Psoas muscle (tissue), 8 donors: ENCODE data around the gene CYP2W1. TPM values are rescaled to one million over a fixed set of nuclear protein-coding genes. Genes with fewer than 3 reads are reported as not detected.

ENCODE experiments used
- ATAC-seq, 4 donors: fragments of 200-7000 bp; cut with Tn5 transposase; one replicate each; pipeline ENCODE4 v1.9.1; 2020; ENCODE audit warnings: moderate library complexity in 3 of 4, mild to moderate bottlenecking in 2 of 4
- DNase-seq, 2 donors: peaks; one replicate each; pipeline ENCODE4 v3.0.0-alpha.2; 2020
- H3K27ac ChIP-seq: fragments of 200-600 bp; one replicate; pipeline ENCODE4 v1.8.0; 2022
- H3K27me3 ChIP-seq, 3 donors: fragments of 200-600 bp in 1 of 3; one replicate each; pipeline versions ENCODE4 v1.6.1 to v1.8.0; 2013 to 2022; ENCODE audit warnings: low read length in 2 of 3, mild to moderate bottlenecking in 2 of 3, moderate library complexity in 1 of 3; ENCODE audit not compliant: insufficient read depth in 3 of 3
- H3K36me3 ChIP-seq, 2 donors: fragments of 200-600 bp in 1 of 2; one replicate each; pipeline versions ENCODE4 v1.6.1 to v1.8.0; 2013 to 2022; ENCODE audit warnings: low read depth in 1 of 2, mild to moderate bottlenecking in 1 of 2, moderate library complexity in 1 of 2; ENCODE audit not compliant: insufficient read depth in 1 of 2
- H3K4me1 ChIP-seq: fragments of 200-600 bp; one replicate; pipeline ENCODE4 v1.8.0; 2022
- H3K4me3 ChIP-seq: fragments of 200-600 bp; one replicate; pipeline ENCODE4 v1.8.0; 2022; ENCODE audit warnings: mild to moderate bottlenecking
- H3K9me3 ChIP-seq: fragments of 200-600 bp; one replicate; pipeline ENCODE4 v1.8.0; 2022
- WGBS, 3 donors: extraction: QIAGEN DNeasy Blood & Tissue Kit; methylation state at CpG; one replicate each; pipeline versions ENCODE4 v1.1.6 to v1.1.7; 2013; 5-methylcytosine and 5-hydroxymethylcytosine counted together
- intact Hi-C, 2 donors: fragments of 100-400 bp; cut with DNase I; formaldehyde crosslinking; loops; one replicate each; pipeline versions ENCODE4 v1.11.0 to v1.14.2; 2022
- polyA plus RNA-seq, 3 donors: library from polyadenylated mRNA; stranded (reverse); fragments of 200-250 nt; gene quantifications; one replicate each; pipeline ENCODE4 v1.2.3, GENCODE V29; 2013
- total RNA-seq, 4 donors: library from RNA; stranded (reverse); fragmentation: NEBNext Ultra II Directional in 2 of 4; extraction: Animal tissue kit (Norgen Biotek cat#: 25700) in 2 of 4; gene quantifications; one replicate each; pipeline versions ENCODE4 v1.2.1 to v1.2.4, GENCODE V29; 2021 to 2023
- TF ChIP-seq, protein P1 (sequence below): fragments of 200-600 bp; IDR thresholded peaks from one replicate; pipeline ENCODE4 v1.8.0; 2022; ENCODE audit warnings: antibody characterized with exemption
- donor health status: healthy with polysubstance abuse.
- donor health status: DM: no; HTN: no; CAD: no; lungs with moderate emphysema.
- donor health status: Bipolar disorder and iron deficiency.
- donor health status: healthy.
- donor health status: DM: yes; HTN: yes; CAD: no.
- donor health status: DM: no; HTN: no; CAD: no.
- donor health status: DM: no; HTN: no; CAD: no.
- donor health status: DM: yes; HTN: yes; CAD: no.

Gene CYP2W1
- total and polyA plus RNA-seq, 7 donors, result not detected

DNA sequence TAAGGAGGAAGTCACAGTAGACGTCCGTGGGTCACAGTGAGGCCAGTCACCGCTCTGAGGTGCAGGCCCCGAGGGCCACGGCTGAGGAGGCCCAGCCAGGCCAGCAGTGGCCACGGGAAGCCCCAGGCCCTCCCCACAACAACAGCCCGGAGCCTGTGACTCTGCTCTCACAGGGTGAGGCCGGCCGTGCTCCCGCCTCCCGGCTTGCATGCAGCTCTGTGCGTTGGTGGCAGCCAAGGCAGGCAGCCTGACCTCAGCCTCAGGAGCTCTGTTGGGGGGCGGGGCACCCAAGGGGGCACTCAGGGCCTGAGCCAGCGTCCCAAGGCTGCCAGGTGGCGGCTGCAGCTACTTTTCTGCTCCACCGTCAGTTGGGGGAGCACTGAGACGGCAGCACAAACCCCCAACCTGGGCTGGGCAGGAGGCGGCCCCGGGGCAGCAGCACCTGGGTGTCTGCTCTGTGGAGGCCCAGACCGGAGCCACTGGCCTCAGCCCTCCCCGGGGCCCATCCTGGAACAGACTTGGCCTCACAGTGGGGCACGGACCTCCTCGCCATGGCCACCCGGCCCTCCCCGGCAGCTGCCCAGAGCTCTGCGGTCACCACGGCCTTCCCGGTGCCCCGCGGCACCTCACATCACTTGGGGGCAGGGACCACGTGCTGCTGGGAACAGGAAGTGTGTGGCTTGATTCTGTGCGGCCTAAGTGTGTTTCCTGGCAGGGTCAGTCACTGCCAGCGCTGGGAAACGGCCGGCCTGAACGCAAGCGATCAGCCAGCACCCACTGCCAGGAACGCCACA lies 13.3 kb downstream of the CYP2W1 start:
- DNase-seq (no peak), ATAC-seq (no peak)
- H3K4me3 ChIP-seq, result no peak overlapping the region
- H3K4me1 ChIP-seq, result peaks cover 3% of the 10 kb centered on the region
- H3K27ac ChIP-seq, result no peak overlapping the region
- TF ChIP-seq, protein P1, sequence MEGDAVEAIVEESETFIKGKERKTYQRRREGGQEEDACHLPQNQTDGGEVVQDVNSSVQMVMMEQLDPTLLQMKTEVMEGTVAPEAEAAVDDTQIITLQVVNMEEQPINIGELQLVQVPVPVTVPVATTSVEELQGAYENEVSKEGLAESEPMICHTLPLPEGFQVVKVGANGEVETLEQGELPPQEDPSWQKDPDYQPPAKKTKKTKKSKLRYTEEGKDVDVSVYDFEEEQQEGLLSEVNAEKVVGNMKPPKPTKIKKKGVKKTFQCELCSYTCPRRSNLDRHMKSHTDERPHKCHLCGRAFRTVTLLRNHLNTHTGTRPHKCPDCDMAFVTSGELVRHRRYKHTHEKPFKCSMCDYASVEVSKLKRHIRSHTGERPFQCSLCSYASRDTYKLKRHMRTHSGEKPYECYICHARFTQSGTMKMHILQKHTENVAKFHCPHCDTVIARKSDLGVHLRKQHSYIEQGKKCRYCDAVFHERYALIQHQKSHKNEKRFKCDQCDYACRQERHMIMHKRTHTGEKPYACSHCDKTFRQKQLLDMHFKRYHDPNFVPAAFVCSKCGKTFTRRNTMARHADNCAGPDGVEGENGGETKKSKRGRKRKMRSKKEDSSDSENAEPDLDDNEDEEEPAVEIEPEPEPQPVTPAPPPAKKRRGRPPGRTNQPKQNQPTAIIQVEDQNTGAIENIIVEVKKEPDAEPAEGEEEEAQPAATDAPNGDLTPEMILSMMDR, result no peak
- peaks cover 0 to 6% of the 10 kb centered on the region in 2 donors for H3K36me3 ChIP-seq
- WGBS, 3 donors, result 86 to 89% (median 87%) methylated on average over 34 to 38 of the region's 38 CpGs
- peaks cover 0 to 15% (median 8%) of the 10 kb centered on the region in 3 donors for H3K27me3 ChIP-seq
- no peaks in the 10 kb centered on the region for H3K9me3 ChIP-seq
- intact Hi-C loops, result loop anchor here in 1 of 2 donors (10.0 kb wide), 1 partner anchor 179 kb away; no protein-coding TSS in a partner anchor

- Histone ChIP-seq H3K27me3 (peaks cover 0 to 1% (median 0%) of the 10 kb centered on the region in 3 donors), H3K4me3 (no peak overlapping the region), H3K9me3 (no peaks in the 10 kb centered on the region), H3K27ac (no peak overlapping the region), H3K36me3 (peaks cover 0 to 6% of the 10 kb centered on the region in 2 donors), H3K4me1 (peaks cover 3% of the 10 kb centered on the region)
- DNase-seq (no peak), ATAC-seq (no peak)
- intact Hi-C loops, result loop anchor here in 1 of 2 donors (10.0 kb wide), 1 partner anchor 177 kb away; no protein-coding TSS in a partner anchor
- TF ChIP-seq, protein P1, result no peak
- 79 to 82% (median 81%) methylated on average over 41 to 45 of the region's 45 CpGs for WGBS, 3 donors
Measured at GRCh38 chr7:997404-998395, 14.7 kb downstream of the CYP2W1 start.

DNA sequence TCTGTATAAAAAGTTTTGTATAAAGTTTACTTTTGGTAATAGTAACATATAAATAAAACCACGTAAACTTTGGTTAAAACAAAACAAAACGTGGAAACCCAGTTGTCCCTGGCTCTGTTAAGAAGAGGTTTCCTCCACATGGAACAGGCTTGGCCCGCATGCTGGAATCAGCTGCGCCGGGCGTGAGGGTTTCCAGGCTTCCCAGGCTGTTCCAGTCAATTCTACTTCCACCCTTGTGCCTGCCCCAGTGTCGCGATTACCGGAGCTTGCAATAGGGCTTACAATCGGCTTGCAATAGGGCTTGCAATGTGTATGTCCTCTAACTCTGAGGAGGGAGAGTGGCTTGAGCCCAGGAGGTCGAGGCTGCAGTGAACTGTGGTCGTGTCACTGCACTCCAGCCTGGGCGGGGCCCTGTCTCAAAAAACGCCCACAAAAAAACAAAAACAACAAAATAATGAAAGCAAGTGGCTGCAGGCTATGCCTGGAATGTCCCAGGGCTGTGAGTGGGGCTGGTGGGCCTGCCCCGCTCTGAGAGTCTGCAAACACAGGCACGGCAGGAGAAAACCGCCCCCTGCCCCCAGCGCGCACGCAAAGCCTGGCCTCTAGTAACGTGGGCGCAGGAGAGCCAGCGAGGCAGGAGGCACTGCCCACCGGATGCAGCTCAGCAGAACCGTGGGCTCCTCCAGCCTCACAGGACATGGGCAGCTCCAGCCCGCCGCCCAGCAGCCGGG lies 16.3 kb downstream of the CYP2W1 start:
- Histone ChIP-seq H3K36me3 (peaks cover 0 to 6% of the 10 kb centered on the region in 2 donors), H3K9me3 (no peaks in the 10 kb centered on the region), H3K27ac (no peak overlapping the region), H3K27me3 (no peaks in the 10 kb centered on the region), H3K4me1 (no peaks in the 10 kb centered on the region), H3K4me3 (no peak overlapping the region)
- 87 to 90% (median 88%) methylated on average over 28 of the region's 28 CpGs for WGBS, 3 donors
- no peak for DNase-seq
- no peak for ATAC-seq
- TF ChIP-seq, protein P1, result no peak
- intact Hi-C loops, result loop anchor here in 1 of 2 donors (10.0 kb wide), 1 partner anchor 175 kb away; no protein-coding TSS in a partner anchor
